Endothelial cell of umbilical vein (primary cell): Measurements from ENCODE around the gene ADCY5. TPM values are rescaled to one million over a fixed set of nuclear protein-coding genes. Genes with fewer than 3 reads are reported as not detected.

Experiments
- BruUV-seq: library from RNA; stranded (reverse); fragments of 400-500 nt; replicated peaks from 2 replicates; lab custom pipeline; 2021; lab: Mats Ljungman, UMichigan
- CTCF ChIA-PET: fragments of 300-600, 350-600 bp; sonication (Branson Sonifier 250); formaldehyde crosslinking; loops from one replicate; lab custom pipeline; 2021; ENCODE audit warnings: antibody characterized with exemption, inconsistent platforms; lab: Charles Lee
- POLR2A ChIA-PET: fragments of 300-600, 350-600 bp; sonication (Branson Sonifier 250); formaldehyde crosslinking; loops from one replicate; lab custom pipeline; 2021; ENCODE audit warnings: antibody characterized with exemption, inconsistent platforms; lab: Charles Lee
- DNase-seq: peaks from one replicate; pipeline ENCODE4 v3.0.0-alpha.2; 2011; ENCODE audit warnings: low read depth, low spot score
- FAIRE-seq: peaks from 2 replicates; lab custom pipeline; 2011; peaks lifted over from hg19 to GRCh38; lab: Jason Lieb, UNC
- H2AFZ ChIP-seq: 2 replicates; pipeline ENCODE4 v1.6.0; 2012; ENCODE audit warnings: low read depth, low read length, control low read depth, inconsistent platforms
- H3K27ac ChIP-seq: 2 replicates; pipeline ENCODE4 v1.5.1; 2011; ENCODE audit warnings: low read depth, mild to moderate bottlenecking, control low read depth, low read length, moderate library complexity; ENCODE audit not compliant: insufficient read depth
- H3K27me3 ChIP-seq, 2 experiments: 2 replicates each; pipeline versions ENCODE4 v1.6.0 to v1.6.1; 2011; ENCODE audit warnings: low read length in 2 of 2, mixed read lengths in 1 of 2; ENCODE audit not compliant: control insufficient read depth in 2 of 2, insufficient read depth in 2 of 2
- H3K36me3 ChIP-seq, 2 experiments: 2 replicates in 1 of 2; 3 replicates in 1 of 2; pipeline ENCODE4 v1.5.1; 2011; ENCODE audit warnings: low read length in 2 of 2, mild to moderate bottlenecking in 1 of 2, moderate library complexity in 1 of 2; ENCODE audit not compliant: control insufficient read depth in 2 of 2, insufficient read depth in 2 of 2; ENCODE audit errors: extremely low read depth in 1 of 2
- H3K4me1 ChIP-seq: 3 replicates; pipeline ENCODE4 v1.5.1; 2011; ENCODE audit warnings: mild to moderate bottlenecking, low read length; ENCODE audit not compliant: control insufficient read depth, insufficient read depth; ENCODE audit errors: extremely low read depth
- H3K4me2 ChIP-seq: 2 replicates; pipeline ENCODE4 v1.6.1; 2011; ENCODE audit warnings: low read length, control low read depth, mixed read lengths; ENCODE audit not compliant: insufficient read depth
- H3K4me3 ChIP-seq, 3 experiments: fragments of 200-600 bp in 1 of 3; sonication (generic), shearing (Covaris generic) in 1 of 3; replicated peaks in 1 of 3; 2 replicates each; pipeline ENCODE4 v1.5.1; 2011 to 2016; ENCODE audit warnings: control low read depth in 3 of 3, low read length in 3 of 3, mild to moderate bottlenecking in 2 of 3, inconsistent platforms in 1 of 3, low read depth in 1 of 3, moderate library complexity in 1 of 3; ENCODE audit not compliant: insufficient read depth in 1 of 3
- H3K79me2 ChIP-seq: 2 replicates; pipeline ENCODE4 v1.6.0; 2012; ENCODE audit warnings: low read length, inconsistent platforms; ENCODE audit not compliant: control insufficient read depth, insufficient read depth
- H3K9ac ChIP-seq: replicated peaks from 2 replicates; pipeline ENCODE3; 2011; ENCODE audit warnings: low read length, control low read depth; ENCODE audit not compliant: insufficient read depth; ENCODE audit errors: extremely low read depth
- H3K9me1 ChIP-seq: replicated peaks from 3 replicates; pipeline ENCODE4 v1.6.0; 2011; ENCODE audit warnings: mild to moderate bottlenecking, low read length; ENCODE audit not compliant: control insufficient read depth, insufficient read depth; ENCODE audit errors: extremely low read depth
- H3K9me3 ChIP-seq: replicated peaks from 2 replicates; pipeline ENCODE4 v1.5.1; 2012; ENCODE audit warnings: low read length, inconsistent platforms; ENCODE audit not compliant: control insufficient read depth, insufficient read depth
- H4K20me1 ChIP-seq: replicated peaks from 2 replicates; pipeline ENCODE3; 2011; ENCODE audit warnings: mild to moderate bottlenecking, low read length; ENCODE audit not compliant: control insufficient read depth, insufficient read depth; ENCODE audit errors: extremely low read depth
- CTCF ChIP-seq, 2 donors: IDR thresholded peaks; 1 replicate in 1 of 2; 2 replicates in 1 of 2; pipeline ENCODE4 v1.5.1; 2011; ENCODE audit warnings: low read length in 2 of 2, mild to moderate bottlenecking in 2 of 2, moderate library complexity in 2 of 2, control low read depth in 1 of 2, inconsistent platforms in 1 of 2, low read depth in 1 of 2; ENCODE audit not compliant: insufficient read depth in 1 of 2; ENCODE audit errors: extremely low read depth in 1 of 2
- EZH2 ChIP-seq: IDR thresholded peaks from 2 replicates; pipeline ENCODE4 v1.6.1; 2012; ENCODE audit warnings: borderline replicate concordance, low read depth, mild to moderate bottlenecking, moderate library complexity, low read length, inconsistent platforms; ENCODE audit not compliant: severe bottlenecking
- FOS ChIP-seq: IDR thresholded peaks from 2 replicates; pipeline ENCODE4 v1.6.1; 2011; ENCODE audit warnings: mild to moderate bottlenecking, low read length, moderate library complexity, borderline replicate concordance; ENCODE audit not compliant: insufficient read depth
- GATA2 ChIP-seq: IDR thresholded peaks from 2 replicates; pipeline ENCODE4 v1.7.0; 2011; ENCODE audit warnings: low read depth, mild to moderate bottlenecking, moderate library complexity, mixed read lengths, low read length; ENCODE audit not compliant: insufficient read length, insufficient read depth
- JUN ChIP-seq: IDR thresholded peaks from 2 replicates; pipeline ENCODE4 v1.6.1; 2011; ENCODE audit warnings: borderline replicate concordance, low read depth; ENCODE audit not compliant: insufficient read length, insufficient read depth
- MYC ChIP-seq: IDR thresholded peaks from one replicate; pipeline ENCODE4 v1.6.1; 2011; ENCODE audit warnings: mild to moderate bottlenecking, low read depth, low read length
- POLR2A ChIP-seq: IDR thresholded peaks from 2 replicates; pipeline ENCODE4 v1.6.1; 2012; ENCODE audit warnings: low read depth, mild to moderate bottlenecking, control low read depth, low read length
- POLR2AphosphoS5 ChIP-seq: IDR thresholded peaks from 2 replicates; pipeline ENCODE4 v1.6.1; 2012; ENCODE audit warnings: low read depth, mild to moderate bottlenecking, control low read depth, low read length, moderate library complexity; ENCODE audit not compliant: insufficient read depth
- dilution Hi-C: fragments of 300-500 bp; cut with MboI; formaldehyde crosslinking; loops from one replicate; pipeline ENCODE4 v1.15.0; 2019; ENCODE audit warnings: low sequenced_read_pairs; ENCODE audit not compliant: extremely low pct_ligation_motif_present
- intact Hi-C: fragments of 100-400 bp; cut with micrococcal nuclease; formaldehyde crosslinking; loops from one replicate; pipeline ENCODE4 v1.10.0; 2022
- polyA plus RNA-seq, 4 experiments: library from polyadenylated mRNA; depleted of rRNA in 3 of 4; stranded (reverse) in 3 of 4; unstranded in 1 of 4; fragments of >200 nt; gene quantifications; 2 replicates each; pipeline versions ENCODE4 v1.2.1 to v1.2.3, GENCODE V29; 2011 to 2012; ENCODE audit warnings: missing spikeins in 1 of 4
- total RNA-seq: library from RNA; stranded (reverse); gene quantifications from 2 replicates; pipeline ENCODE4 v1.2.3, GENCODE V29; 2021
- TF ChIP-seq, protein P1 (sequence below): IDR thresholded peaks from 2 replicates; pipeline ENCODE4 v1.6.1; 2011; ENCODE audit not compliant: insufficient read depth, insufficient read length

ADCY5 gene
- total and polyA plus RNA-seq, 2 donors (not counting 3 experiments of a cell fraction or from before 2014, with no cell fraction given), result 0.01 TPM; not detected in 1

GRCh38 chr3:123411340-123412040 is 37.4 kb downstream of the ADCY5 start:
- no TSS peak for BruUV-seq
- no peaks in the 10 kb centered on the region for H3K4me1 ChIP-seq
- TF ChIP-seq POLR2A (no peak), MYC (no peak), FOS (no peak), EZH2 (no peak), POLR2AphosphoS5 (no peak), GATA2 (no peak), JUN (no peak), CTCF (IDR thresholded peaks at IDR 0.05; ENCODE audit: extremely low read depth in 1 of 2, insufficient read depth in 1 of 2, low read depth in 1 of 2, low read length in 2 of 2) (no peak)
- TF ChIP-seq, protein P1, sequence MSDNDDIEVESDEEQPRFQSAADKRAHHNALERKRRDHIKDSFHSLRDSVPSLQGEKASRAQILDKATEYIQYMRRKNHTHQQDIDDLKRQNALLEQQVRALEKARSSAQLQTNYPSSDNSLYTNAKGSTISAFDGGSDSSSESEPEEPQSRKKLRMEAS, result no peak
- intact Hi-C loops (no loop called here), dilution Hi-C loops (no loop called here)
- no peaks in the 10 kb centered on the region for H3K9me1 ChIP-seq
- H3K27me3 ChIP-seq, result no peaks in the 10 kb centered on the region
- no peak overlapping the region for H3K4me3 ChIP-seq
- no peaks in the 10 kb centered on the region for H3K79me2 ChIP-seq
- no peak for FAIRE-seq
- no peak overlapping the region for H2AFZ ChIP-seq
- no peaks in the 10 kb centered on the region for H3K9me3 ChIP-seq
- H3K9ac ChIP-seq, result no peak overlapping the region
- POLR2A ChIA-PET, result no interaction called here
- H3K27ac ChIP-seq, result no peak overlapping the region
- H4K20me1 ChIP-seq, result no peaks in the 10 kb centered on the region
- no peaks in the 10 kb centered on the region for H3K36me3 ChIP-seq
- CTCF ChIA-PET, result interaction anchor here (1.2 to 2.0 kb wide), 2 partner anchors 10 to 13 kb away, joined by 5 read pairs; no protein-coding TSS in a partner anchor
- no peak overlapping the region for H3K4me2 ChIP-seq
- no peak for DNase-seq
